GM21423 (cell line): ENCODE measurements around the gene NUPR1.
"Not testable (repeated sequence)": the region's sequence is repeated elsewhere in the genome, so short reads cannot be mapped to it uniquely, and the experiment has no call there.

ENCODE experiments used
- ATAC-seq: cut with Tn5 transposase; IDR thresholded peaks from one replicate; pipeline ENCODE4 v1.9.1; 2021; ENCODE audit warnings: mild to moderate bottlenecking, moderate library complexity; ENCODE audit not compliant: unreplicated experiment

The NUPR1 gene

GRCh38 chr16:28555561-28555960 lies 16.8 kb upstream of the NUPR1 start:
- ATAC-seq: no peak

GRCh38 chr16:28554634-28555423 lies 16.1 kb upstream of the NUPR1 start:
- no peak for ATAC-seq

GRCh38 chr16:28553776-28554633 lies 15.2 kb upstream of the NUPR1 start, which contains the start of gene SGF29:
TSS of gene SGF29 (plus strand) at chr16:28553920. CDS start at chr16:28581070, 27,150 bp downstream.
- ATAC-seq: peak; percentile 75

GRCh38 chr16:28549301-28549899 lies 10.6 kb upstream of the NUPR1 start:
- no peak for ATAC-seq

GRCh38 chr16:28548306-28548802 lies 9.6 kb upstream of the NUPR1 start:
- ATAC-seq: no peak

- ATAC-seq: no peak
Measured at GRCh38 chr16:28546626-28547025, 7.9 kb upstream of the NUPR1 start.

- not testable (repeated sequence) for ATAC-seq
Measured at GRCh38 chr16:28545964-28546363, 7.2 kb upstream of the NUPR1 start.

GRCh38 chr16:28544998-28545397 lies 6.2 kb upstream of the NUPR1 start:
- no peak for ATAC-seq

- ATAC-seq: no peak
Measured at GRCh38 chr16:28543072-28543471, 4.3 kb upstream of the NUPR1 start.

- no peak for ATAC-seq
Measured at GRCh38 chr16:28542646-28543045, 3.9 kb upstream of the NUPR1 start.

GRCh38 chr16:28540346-28540745 lies 1.6 kb upstream of the NUPR1 start:
- ATAC-seq: no peak

GRCh38 chr16:28537964-28538732 lies 626 bp downstream of the NUPR1 start:
- no peak for ATAC-seq

- ATAC-seq: no peak
Measured at GRCh38 chr16:28537076-28537475, 1.7 kb downstream of the NUPR1 start.

GRCh38 chr16:28534542-28535373 lies 4.0 kb downstream of the NUPR1 start:
- no peak for ATAC-seq

GRCh38 chr16:28532940-28533647 lies 5.7 kb downstream of the NUPR1 start:
- no peak for ATAC-seq

GRCh38 chr16:28531777-28532744 lies 6.7 kb downstream of the NUPR1 start:
- no peak for ATAC-seq

GRCh38 chr16:28529124-28529523 lies 9.7 kb downstream of the NUPR1 start:
- ATAC-seq: no peak

GRCh38 chr16:28528463-28528867 lies 10.3 kb downstream of the NUPR1 start:
- no peak for ATAC-seq
